Heart left ventricle (tissue), 13 donors: Measurements from ENCODE around the gene ABLIM1.

Source experiments
- CTCF ChIP-seq, 12 donors: fragments of 200-600 bp; sonication (generic) in 4 of 12; IDR thresholded peaks; one replicate each; pipeline versions ENCODE4 v1.5.0 to v1.8.0; 2018 to 2022; ENCODE audit warnings: antibody characterized with exemption in 12 of 12, mild to moderate bottlenecking in 5 of 12
- POLR2A ChIP-seq, 2 donors: fragments of 450-650 bp; IDR thresholded peaks; one replicate each; pipeline ENCODE4 v1.6.1; 2017; ENCODE audit warnings: antibody characterized with exemption in 2 of 2, mild to moderate bottlenecking in 2 of 2, moderate library complexity in 2 of 2
- donor health status: ischemic (EF 13 %, LVEDD 7.1; RV severe dilation, severe dysfunction).
- donor health status: DM: no; HTN: yes; CAD: no.
- donor health status: DM: no; HTN: no; CAD: no.
- donor health status: ischemic (EF 25% LVEDD 6.9; RV normal size, moderate dysfunction).
- donor health status: ischemic (EF 25% LVEDD 5.7; RV mildly dilated, moderate dysfunction).
- donor health status: ischemic (EF 35%, LVEDD 5.7; RV mildly dilated, moderate dysfunction).
- donor health status: nonischemic (EF 11% LVEDD 7.7; RV severe dilation, severe dysfunction).
- donor health status: DM: yes; HTN: yes; CAD: no.
- donor health status: PGD.
- donor health status: ischemic (EF 29% LVEDD 5.4; RV normal size, mild dysfunction).
- donor health status: nonischemic (EF 23%, LVEDD 6.1; RV moderate dilation, normal function).

- TF ChIP-seq CTCF (IDR thresholded peaks at IDR 0.05) (no peak), POLR2A (IDR thresholded peaks at IDR 0.05) (no peak)
Observed at GRCh38 chr10:114609518-114610426, 48.3 kb downstream of the ABLIM1 start.
